Measurements from ENCODE around the gene BAZ2B.

Gene BAZ2B

DNA sequence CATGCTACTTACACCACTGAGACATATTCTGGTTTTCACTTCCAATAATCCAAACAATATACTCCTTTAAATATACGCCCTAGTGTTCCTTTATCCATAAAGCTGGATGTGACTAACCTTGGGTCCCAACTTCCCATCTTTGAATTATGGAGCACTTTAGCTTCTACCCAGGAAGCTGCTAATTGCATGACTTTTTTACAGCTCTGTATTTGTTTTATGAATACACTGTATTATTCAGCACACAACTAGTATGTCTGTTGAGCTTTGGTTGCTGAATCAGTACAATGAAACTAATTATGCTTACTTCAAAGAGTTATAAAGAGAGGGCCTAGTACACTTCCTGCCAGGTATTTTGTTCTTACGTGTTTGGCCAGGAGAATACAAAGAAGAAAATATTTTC lies 118.5 kb downstream of the BAZ2B start:
- Histone ChIP-seq H3K4me3 (ENCODE audit: low read length) (no peak overlapping the region), H3K27me3 (ENCODE audit: insufficient read depth, low read length) (no peaks in the 10 kb centered on the region), H3K27ac (ENCODE audit: low read depth, low read length) (no peak overlapping the region), H3K9me3 (ENCODE audit: insufficient read depth, low read depth, low read length) (no peaks in the 10 kb centered on the region; the same call in 1 of the 2 replicates), H3K36me3 (ENCODE audit: insufficient read depth, low read length) (peaks cover 5% of the 10 kb centered on the region; the same call in 1 of the 2 replicates), H3K4me1 (ENCODE audit: insufficient read depth, low read length) (no peaks in the 10 kb centered on the region), H3K9ac (ENCODE audit: low read depth, low read length) (no peak overlapping the region)
- WGBS = 97% methylated on average over 1 of the region's 2 CpGs

DNA sequence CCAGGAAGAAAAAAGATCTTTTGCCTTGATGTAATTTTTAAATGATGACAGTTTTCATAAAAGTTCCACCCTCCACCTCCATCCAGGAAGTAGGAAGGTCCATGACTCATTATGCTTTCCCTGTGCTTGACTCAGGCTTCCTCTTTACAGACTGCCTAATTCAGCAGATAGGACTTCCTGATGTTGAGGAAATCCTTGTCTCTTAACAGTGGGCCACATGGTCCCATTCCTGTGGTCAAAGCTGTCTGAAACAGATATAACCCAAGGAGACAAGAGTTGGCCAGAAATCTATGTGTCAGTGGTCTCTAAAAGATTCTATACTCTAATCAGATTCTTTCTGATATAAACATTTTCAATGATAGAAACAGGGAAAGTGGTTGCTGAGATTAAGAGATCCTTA lies 119.1 kb downstream of the BAZ2B start:
- no peaks in the 10 kb centered on the region; the same call in 1 of the 2 replicates for H3K9me3 ChIP-seq (ENCODE audit: insufficient read depth, low read depth, low read length)
- H3K27me3 ChIP-seq (ENCODE audit: insufficient read depth, low read length) = no peaks in the 10 kb centered on the region
- H3K36me3 ChIP-seq (ENCODE audit: insufficient read depth, low read length) = peaks cover 5% of the 10 kb centered on the region; the same call in 1 of the 2 replicates
- no peak overlapping the region for H3K9ac ChIP-seq (ENCODE audit: low read depth, low read length)
- no peaks in the 10 kb centered on the region for H3K4me1 ChIP-seq (ENCODE audit: insufficient read depth, low read length)
- H3K27ac ChIP-seq (ENCODE audit: low read depth, low read length) = no peak overlapping the region
- no peak overlapping the region for H3K4me3 ChIP-seq (ENCODE audit: low read length)

DNA sequence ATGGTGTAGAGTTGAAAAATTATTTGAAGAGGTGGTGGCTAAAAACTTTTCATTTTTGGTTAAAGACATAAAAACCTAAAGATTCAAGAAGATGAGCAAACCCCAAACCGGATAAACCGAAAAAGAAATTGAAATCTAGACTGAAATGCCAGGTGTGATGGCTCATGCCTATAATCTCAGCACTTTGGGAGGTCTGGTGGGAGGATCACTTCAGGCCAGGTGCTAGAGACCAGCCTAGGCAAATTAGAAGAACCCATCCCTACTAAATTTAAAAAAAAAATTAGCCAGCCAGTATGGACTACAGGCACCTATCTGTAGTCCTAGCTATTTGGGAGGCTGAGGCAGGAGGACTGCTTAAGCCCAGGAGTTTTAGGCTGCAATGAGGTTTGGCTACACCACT lies 126.9 kb downstream of the BAZ2B start:
- H3K27me3 ChIP-seq (ENCODE audit: insufficient read depth, low read length) = no peaks in the 10 kb centered on the region
- no peaks in the 10 kb centered on the region for H3K9me3 ChIP-seq (ENCODE audit: insufficient read depth, low read depth, low read length)
- no peaks in the 10 kb centered on the region for H3K4me1 ChIP-seq (ENCODE audit: insufficient read depth, low read length)
- H3K9ac ChIP-seq (ENCODE audit: low read depth, low read length) = no peak overlapping the region
- WGBS = 88% methylated on average over 2 of the region's 2 CpGs
- no peak overlapping the region for H3K27ac ChIP-seq (ENCODE audit: low read depth, low read length)
- no peaks in the 10 kb centered on the region for H3K36me3 ChIP-seq (ENCODE audit: insufficient read depth, low read length)
- H3K4me3 ChIP-seq (ENCODE audit: low read length) = no peak overlapping the region

DNA sequence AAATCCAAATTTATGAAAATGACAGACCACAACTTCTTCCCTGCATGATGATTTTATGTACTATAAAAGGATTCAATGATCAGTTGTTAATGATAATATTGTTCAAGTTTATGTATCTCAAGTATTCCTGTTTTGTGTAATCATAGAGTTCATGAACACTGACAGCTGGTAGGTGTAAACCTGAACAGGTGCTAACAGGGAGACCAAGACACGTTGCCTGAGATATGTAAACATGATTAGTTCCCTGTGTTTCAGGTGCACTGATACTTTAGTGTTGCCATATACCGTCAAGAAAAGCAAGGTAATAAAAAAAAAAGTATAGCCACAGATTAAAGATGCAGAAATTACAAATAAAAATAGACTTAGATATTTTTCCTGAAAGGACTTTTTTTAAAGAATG lies 131.8 kb downstream of the BAZ2B start:
- no peak overlapping the region for H3K4me3 ChIP-seq (ENCODE audit: low read length)
- WGBS = 87% methylated on average over 2 of the region's 2 CpGs

DNA sequence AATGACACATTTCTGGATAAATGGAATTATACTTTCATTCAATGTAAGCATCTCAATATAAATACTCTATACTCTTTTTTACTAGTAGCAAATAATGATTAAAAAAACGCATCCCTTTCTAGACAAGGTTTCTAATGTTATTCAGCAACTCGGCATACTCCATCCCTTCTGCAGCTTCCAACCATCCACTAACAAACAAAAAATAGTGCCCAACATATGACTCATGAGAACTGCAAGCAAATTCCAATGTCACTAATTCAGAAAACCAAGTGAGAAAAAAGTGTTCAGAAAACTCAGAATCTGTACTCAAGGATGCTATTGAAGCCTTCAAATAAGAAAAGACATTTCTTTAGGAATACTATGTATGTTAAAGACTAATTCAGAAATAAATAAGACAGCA lies 140.0 kb downstream of the BAZ2B start:
- Histone ChIP-seq H3K27ac (ENCODE audit: low read depth, low read length) (no peak overlapping the region), H3K9me3 (ENCODE audit: insufficient read depth, low read depth, low read length) (no peaks in the 10 kb centered on the region), H3K4me1 (ENCODE audit: insufficient read depth, low read length) (no peaks in the 10 kb centered on the region), H3K4me3 (ENCODE audit: low read length) (no peak overlapping the region), H3K36me3 (ENCODE audit: insufficient read depth, low read length) (peaks cover 32% of the 10 kb centered on the region), H3K9ac (ENCODE audit: low read depth, low read length) (no peak overlapping the region), H3K27me3 (ENCODE audit: insufficient read depth, low read length) (no peaks in the 10 kb centered on the region)
- 99% methylated on average over 2 of the region's 2 CpGs for WGBS

More for the DNA sequence above, 131.8 kb downstream of the BAZ2B start:
- Histone ChIP-seq H3K4me1 (ENCODE audit: insufficient read depth, low read length) (no peaks in the 10 kb centered on the region), H3K27ac (ENCODE audit: low read depth, low read length) (no peak overlapping the region), H3K9ac (ENCODE audit: low read depth, low read length) (no peak overlapping the region), H3K9me3 (ENCODE audit: insufficient read depth, low read depth, low read length) (no peaks in the 10 kb centered on the region), H3K36me3 (ENCODE audit: insufficient read depth, low read length) (no peaks in the 10 kb centered on the region), H3K27me3 (ENCODE audit: insufficient read depth, low read length) (no peaks in the 10 kb centered on the region)

DNA sequence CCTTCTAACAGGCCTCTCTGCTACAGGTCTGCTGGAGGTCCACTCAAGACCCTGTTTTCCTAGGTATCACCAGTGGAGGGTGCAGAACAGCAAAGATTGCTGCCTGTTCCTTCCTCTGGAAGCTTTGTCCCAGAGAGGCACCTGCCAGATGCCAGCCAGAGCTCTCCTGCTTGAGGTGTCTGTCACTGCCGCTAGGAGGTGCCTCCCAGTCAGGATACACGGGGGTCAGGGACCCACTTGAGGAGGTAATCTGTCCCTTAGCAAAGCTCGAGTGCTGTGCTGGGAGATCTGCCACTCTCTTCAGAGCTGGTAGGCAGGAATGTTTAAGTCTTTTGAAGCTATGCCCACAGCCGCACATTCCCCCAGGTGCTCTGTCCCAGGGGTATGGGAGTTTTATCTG lies 140.6 kb downstream of the BAZ2B start:
- H3K9ac ChIP-seq (ENCODE audit: low read depth, low read length) = no peak overlapping the region
- no peak overlapping the region for H3K27ac ChIP-seq (ENCODE audit: low read depth, low read length)
- no peaks in the 10 kb centered on the region for H3K27me3 ChIP-seq (ENCODE audit: insufficient read depth, low read length)
- no peaks in the 10 kb centered on the region for H3K4me1 ChIP-seq (ENCODE audit: insufficient read depth, low read length)
- H3K9me3 ChIP-seq (ENCODE audit: insufficient read depth, low read depth, low read length) = no peaks in the 10 kb centered on the region
- 91% methylated on average over 4 of the region's 4 CpGs for WGBS
- no peak overlapping the region for H3K4me3 ChIP-seq (ENCODE audit: low read length)
- H3K36me3 ChIP-seq (ENCODE audit: insufficient read depth, low read length) = peaks cover 32% of the 10 kb centered on the region

DNA sequence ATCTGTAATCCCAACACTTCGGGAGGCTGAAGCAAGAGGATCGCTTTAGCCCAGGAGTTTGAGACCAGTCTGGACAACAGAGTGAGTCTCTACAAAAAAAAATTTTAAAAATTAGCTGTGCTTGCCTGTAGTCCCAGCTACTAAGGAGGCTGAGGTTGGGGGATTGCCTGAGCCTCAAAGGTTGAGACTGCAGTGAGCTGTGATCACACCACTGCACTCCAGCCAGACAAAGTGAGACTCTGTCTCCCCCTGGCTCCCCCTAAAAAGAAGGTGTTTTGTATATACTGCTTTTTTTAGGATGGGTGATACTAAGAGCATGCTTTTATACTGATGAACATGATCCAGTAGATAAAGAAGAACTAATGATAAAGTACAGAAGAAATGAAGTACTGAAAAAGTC lies 145.0 kb downstream of the BAZ2B start:
- H3K4me1 ChIP-seq (ENCODE audit: insufficient read depth, low read length) = no peaks in the 10 kb centered on the region
- WGBS = 44% methylated on average over 2 of the region's 2 CpGs
- H3K9ac ChIP-seq (ENCODE audit: low read depth, low read length) = no peak overlapping the region
- no peaks in the 10 kb centered on the region for H3K9me3 ChIP-seq (ENCODE audit: insufficient read depth, low read depth, low read length)
- no peaks in the 10 kb centered on the region for H3K27me3 ChIP-seq (ENCODE audit: insufficient read depth, low read length)
- peaks cover 13% of the 10 kb centered on the region for H3K36me3 ChIP-seq (ENCODE audit: insufficient read depth, low read length)
- H3K4me3 ChIP-seq (ENCODE audit: low read length) = no peak overlapping the region
- no peak overlapping the region for H3K27ac ChIP-seq (ENCODE audit: low read depth, low read length)

DNA sequence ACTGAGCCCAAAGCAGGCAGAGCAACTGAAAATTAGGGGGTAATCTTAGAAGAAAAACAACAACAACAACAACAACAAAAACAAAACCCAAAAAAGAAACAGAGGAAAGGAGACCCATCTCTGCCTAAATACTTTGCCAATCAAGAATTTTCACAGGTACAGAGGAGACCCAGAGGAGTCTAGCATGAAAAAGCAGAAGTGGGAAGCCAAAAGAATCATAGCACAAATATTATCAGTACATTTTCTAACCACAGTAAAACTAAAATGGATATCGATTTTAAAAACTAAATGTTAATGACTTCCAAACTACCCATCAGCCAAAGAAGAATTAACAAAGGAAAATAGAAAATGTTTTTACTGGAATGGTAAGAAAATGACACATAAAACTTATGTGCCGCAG lies 148.1 kb downstream of the BAZ2B start:
- H3K4me3 ChIP-seq (ENCODE audit: low read length) = no peak overlapping the region
- H3K9me3 ChIP-seq (ENCODE audit: insufficient read depth, low read depth, low read length) = no peaks in the 10 kb centered on the region
- no peaks in the 10 kb centered on the region for H3K27me3 ChIP-seq (ENCODE audit: insufficient read depth, low read length)
- 100% methylated on average over 2 of the region's 2 CpGs for WGBS
- no peaks in the 10 kb centered on the region for H3K4me1 ChIP-seq (ENCODE audit: insufficient read depth, low read length)
- peaks cover 2% of the 10 kb centered on the region; the same call in 1 of the 2 replicates for H3K36me3 ChIP-seq (ENCODE audit: insufficient read depth, low read length)
- H3K27ac ChIP-seq (ENCODE audit: low read depth, low read length) = no peak overlapping the region
- H3K9ac ChIP-seq (ENCODE audit: low read depth, low read length) = no peak overlapping the region

DNA sequence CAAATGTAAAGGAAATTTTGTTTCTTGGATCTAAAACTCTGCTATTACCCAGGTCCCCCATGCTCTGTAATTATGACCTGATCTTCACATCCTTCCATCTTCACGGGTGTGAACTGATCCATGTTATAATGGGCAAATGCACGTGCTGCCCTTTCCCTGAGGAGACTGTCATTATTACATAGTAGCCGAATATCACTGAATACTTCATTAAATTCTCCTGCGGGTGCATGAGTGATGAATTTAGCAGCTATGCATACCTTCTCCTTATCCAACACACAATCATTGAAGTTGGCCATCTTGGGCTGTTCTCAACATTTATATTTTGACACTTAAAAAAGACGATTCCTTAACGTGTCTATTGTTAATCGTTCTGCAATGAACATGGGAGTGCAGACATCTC lies 153.4 kb downstream of the BAZ2B start:
- Histone ChIP-seq H3K27ac (ENCODE audit: low read depth, low read length) (no peak overlapping the region), H3K36me3 (ENCODE audit: insufficient read depth, low read length) (0 out of 2 replicates have a peak, but pooled peaks cover 2% of the 10 kb centered on the region), H3K4me3 (ENCODE audit: low read length) (no peak overlapping the region), H3K4me1 (ENCODE audit: insufficient read depth, low read length) (no peaks in the 10 kb centered on the region), H3K27me3 (ENCODE audit: insufficient read depth, low read length) (no peaks in the 10 kb centered on the region), H3K9me3 (ENCODE audit: insufficient read depth, low read depth, low read length) (no peaks in the 10 kb centered on the region), H3K9ac (ENCODE audit: low read depth, low read length) (no peak overlapping the region)
- WGBS = 96% methylated on average over 7 of the region's 7 CpGs

DNA sequence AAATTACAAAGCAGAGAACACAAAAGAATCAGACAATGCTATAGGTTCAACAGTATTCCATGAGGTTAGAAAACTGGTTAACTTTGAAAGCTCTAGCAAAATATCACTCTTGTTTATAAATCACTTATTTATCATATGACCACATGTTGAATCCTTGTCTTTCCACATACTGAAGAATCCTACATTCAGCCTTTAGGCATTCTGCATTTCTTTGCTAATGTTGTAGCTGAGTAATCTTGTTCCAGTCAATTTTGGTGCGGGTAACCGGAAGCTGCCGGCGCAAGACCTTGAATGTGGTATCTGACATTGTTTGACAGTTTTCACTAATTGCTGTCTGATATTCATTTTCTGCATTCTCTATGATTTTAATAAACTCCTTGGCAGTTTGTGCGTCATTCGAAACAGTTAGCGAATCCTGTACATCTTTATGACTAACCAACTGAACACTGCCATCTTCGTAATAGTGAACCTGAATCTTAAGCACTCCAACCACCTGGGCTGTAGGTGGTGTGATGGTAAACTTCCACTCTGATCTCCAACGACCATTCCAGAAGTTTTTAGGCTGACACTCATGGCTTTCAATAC lies 154.1 kb downstream of the BAZ2B start:
- no peak overlapping the region for H3K27ac ChIP-seq (ENCODE audit: low read depth, low read length)
- 94% methylated on average over 9 of the region's 9 CpGs for WGBS
- no peak overlapping the region for H3K9ac ChIP-seq (ENCODE audit: low read depth, low read length)
- H3K36me3 ChIP-seq (ENCODE audit: insufficient read depth, low read length) = 0 out of 2 replicates have a peak, but pooled peaks cover 2% of the 10 kb centered on the region
- no peaks in the 10 kb centered on the region for H3K27me3 ChIP-seq (ENCODE audit: insufficient read depth, low read length)
- H3K4me3 ChIP-seq (ENCODE audit: low read length) = no peak overlapping the region
- no peaks in the 10 kb centered on the region for H3K4me1 ChIP-seq (ENCODE audit: insufficient read depth, low read length)
- H3K9me3 ChIP-seq (ENCODE audit: insufficient read depth, low read depth, low read length) = no peaks in the 10 kb centered on the region

DNA sequence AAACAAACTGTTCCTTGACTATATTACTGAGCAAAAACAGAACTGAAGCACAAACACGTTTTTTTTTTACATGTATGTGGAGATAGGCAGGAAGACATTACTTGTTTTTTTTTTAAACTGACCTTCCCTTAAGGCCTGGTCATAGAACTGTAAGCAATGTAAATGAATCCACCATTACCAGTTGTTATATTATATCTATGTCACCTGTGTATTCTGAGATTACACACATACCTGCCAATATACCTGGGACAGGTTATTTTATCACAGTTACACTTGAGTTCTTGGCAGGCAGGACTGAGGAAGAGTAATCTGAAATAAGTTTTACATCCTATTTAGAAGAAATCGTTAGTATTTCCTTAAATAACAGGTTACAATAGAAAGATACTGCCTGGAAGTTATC lies 155.3 kb downstream of the BAZ2B start:
- H3K9ac ChIP-seq (ENCODE audit: low read depth, low read length) = no peak overlapping the region
- 86% methylated on average over 1 of the region's 2 CpGs for WGBS
- H3K27me3 ChIP-seq (ENCODE audit: insufficient read depth, low read length) = no peaks in the 10 kb centered on the region
- H3K27ac ChIP-seq (ENCODE audit: low read depth, low read length) = no peak overlapping the region
- no peaks in the 10 kb centered on the region for H3K4me1 ChIP-seq (ENCODE audit: insufficient read depth, low read length)
- H3K36me3 ChIP-seq (ENCODE audit: insufficient read depth, low read length) = 0 out of 2 replicates have a peak, but pooled peaks cover 2% of the 10 kb centered on the region
- H3K9me3 ChIP-seq (ENCODE audit: insufficient read depth, low read depth, low read length) = no peaks in the 10 kb centered on the region
- H3K4me3 ChIP-seq (ENCODE audit: low read length) = no peak overlapping the region

DNA sequence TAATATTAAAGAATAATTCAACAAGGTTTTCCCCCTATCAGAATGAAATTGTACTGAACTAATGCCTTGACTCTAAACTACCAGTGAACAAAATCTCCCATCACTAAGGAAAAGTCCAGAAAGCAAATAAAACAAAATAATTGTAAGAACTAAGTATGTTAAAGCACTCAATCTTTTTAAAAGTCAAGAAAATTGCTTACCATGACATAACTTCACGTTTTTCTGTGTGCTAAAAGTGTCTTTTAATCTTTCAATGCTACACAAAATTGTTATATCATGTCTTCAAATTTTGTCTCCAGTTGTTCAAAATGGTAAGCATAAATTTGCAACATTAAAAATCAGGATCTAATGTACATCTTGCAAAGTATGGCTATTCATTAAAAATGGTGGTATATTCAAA lies 156.1 kb downstream of the BAZ2B start:
- Histone ChIP-seq H3K36me3 (ENCODE audit: insufficient read depth, low read length) (0 out of 2 replicates have a peak, but pooled peaks cover 2% of the 10 kb centered on the region), H3K27ac (ENCODE audit: low read depth, low read length) (no peak overlapping the region), H3K9me3 (ENCODE audit: insufficient read depth, low read depth, low read length) (no peaks in the 10 kb centered on the region), H3K27me3 (ENCODE audit: insufficient read depth, low read length) (no peaks in the 10 kb centered on the region), H3K4me3 (ENCODE audit: low read length) (no peak overlapping the region), H3K4me1 (ENCODE audit: insufficient read depth, low read length) (no peaks in the 10 kb centered on the region), H3K9ac (ENCODE audit: low read depth, low read length) (no peak overlapping the region)
- WGBS = 71% methylated on average over 1 of the region's 1 CpG
